Kidney (tissue), 14 donors: ENCODE results near the gene RPS19. TPM values are rescaled to one million over a fixed set of nuclear protein-coding genes. Genes with fewer than 3 reads are reported as not detected.

ENCODE experiments used
- DNase-seq, 5 donors: peaks; one replicate each; pipeline ENCODE4 v3.0.0-alpha.2; 2013 to 2020
- FAIRE-seq: peaks from 2 replicates; lab custom pipeline; 2012; peaks lifted over from hg19 to GRCh38; lab: Jason Lieb, UNC
- H3K27ac ChIP-seq, 2 donors: one replicate each; pipeline ENCODE4 v1.7.0; 2013; ENCODE audit warnings: low read depth in 2 of 2, low read length in 2 of 2, inconsistent platforms in 1 of 2
- H3K27me3 ChIP-seq: one replicate; pipeline ENCODE4 v1.7.1; 2013; ENCODE audit warnings: low read length, inconsistent platforms; ENCODE audit not compliant: control insufficient read depth, insufficient read depth
- H3K36me3 ChIP-seq, 3 donors: one replicate each; pipeline versions ENCODE4 v1.7.0 to v1.7.1; 2013; ENCODE audit warnings: low read length in 3 of 3, control low read depth in 1 of 3, inconsistent platforms in 1 of 3; ENCODE audit not compliant: insufficient read depth in 3 of 3, control insufficient read depth in 2 of 3
- H3K4me1 ChIP-seq, 3 donors: one replicate each; pipeline versions ENCODE4 v1.7.0 to v1.7.1; 2013; ENCODE audit warnings: low read length in 3 of 3, inconsistent platforms in 1 of 3, low read depth in 1 of 3; ENCODE audit not compliant: control insufficient read depth in 2 of 3, insufficient read depth in 2 of 3
- H3K4me3 ChIP-seq, 3 donors: one replicate each; pipeline versions ENCODE4 v1.7.0 to v1.8.1; 2013; ENCODE audit warnings: low read length in 3 of 3, control low read depth in 1 of 3, inconsistent platforms in 1 of 3
- H3K9ac ChIP-seq, 3 donors: one replicate each; pipeline versions ENCODE4 v1.7.0 to v1.7.1; 2013; ENCODE audit warnings: low read length in 3 of 3, control low read depth in 1 of 3, inconsistent platforms in 1 of 3
- H3K9me3 ChIP-seq, 3 donors: one replicate each; pipeline versions ENCODE4 v1.7.0 to v1.7.1; 2013; ENCODE audit warnings: low read length in 3 of 3, control low read depth in 1 of 3, inconsistent platforms in 1 of 3; ENCODE audit not compliant: control insufficient read depth in 2 of 3, insufficient read depth in 1 of 3
- intact Hi-C: fragments of 100-400 bp; cut with DNase I; formaldehyde crosslinking; loops from one replicate; pipeline ENCODE4 v1.11.1; 2022
- polyA plus RNA-seq: library from polyadenylated mRNA; stranded (reverse); fragments of 350-450 nt; fragmentation: Illumina TruSeq; extraction: RNeasy Lipid Tissue Mini Kit (QIAGEN cat#74804); gene quantifications from one replicate; pipeline ENCODE4 v1.2.3, GENCODE V29; 2014; ENCODE audit warnings: low read depth, low replicate concordance; ENCODE audit not compliant: insufficient read depth
- total RNA-seq: library from RNA; stranded (reverse); fragmentation: NEBNext Ultra II Directional; extraction: Animal tissue kit (Norgen Biotek cat#: 25700); gene quantifications from one replicate; pipeline ENCODE4 v1.2.1, GENCODE V29; 2021
- TF ChIP-seq, protein P1 (sequence below): IDR thresholded peaks from 3 replicates; pipeline ENCODE4 v1.5.1; 2012; ENCODE audit warnings: mild to moderate bottlenecking, moderate library complexity, borderline replicate concordance; ENCODE audit not compliant: insufficient read depth; ENCODE audit errors: extremely low read depth
- donor health status: control.
- donor health status: control.
- donor health status: control.
- donor health status: control.
- donor health status: control.
- donor health status: DM: yes; HTN: yes; CAD: no.
- donor health status: Normal renal cell carcinoma (clear cell type).

The RPS19 gene
- total and polyA plus RNA-seq, 2 donors from 2014 or later = 1,433 to 2,116 TPM

DNA sequence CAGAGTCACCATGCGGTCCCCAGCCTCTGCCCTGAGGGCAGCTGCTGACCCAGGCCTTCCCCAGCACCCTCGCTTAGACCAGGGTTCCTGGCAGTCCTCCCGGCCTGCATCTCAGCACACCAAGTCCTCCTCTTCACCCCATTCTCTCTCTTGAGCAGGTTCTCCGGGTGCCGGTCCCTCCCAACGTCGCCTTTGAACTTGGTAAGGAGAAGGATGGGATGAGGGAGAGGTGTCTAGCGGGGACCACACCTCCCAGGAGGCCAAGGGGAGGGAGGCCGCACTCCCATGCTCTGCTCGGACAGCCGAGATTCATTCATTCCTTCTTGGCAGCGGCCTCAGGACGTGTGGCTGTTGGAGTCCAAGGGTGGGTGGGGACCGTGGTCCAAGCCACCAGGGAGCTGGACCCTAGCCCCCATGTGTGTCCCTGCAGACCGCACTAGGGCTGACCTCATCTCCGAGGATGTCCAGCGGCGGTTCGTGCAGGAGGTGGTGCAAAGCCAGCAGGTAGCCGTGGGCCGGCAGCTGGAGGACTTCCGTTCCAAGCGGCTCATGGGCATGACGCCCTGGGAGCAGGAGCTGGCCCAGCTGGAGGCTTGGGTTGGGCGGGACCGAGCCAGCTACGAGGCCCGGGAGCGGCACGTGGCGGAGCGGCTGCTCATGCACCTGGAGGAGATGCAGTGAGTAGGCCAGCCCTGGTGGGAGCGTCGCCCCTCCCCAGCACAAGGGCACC lies 32.3 kb downstream of the RPS19 start:
- Histone ChIP-seq H3K27me3 (no peaks in the 10 kb centered on the region), H3K27ac (no peak overlapping the region), H3K9ac (no peak overlapping the region), H3K36me3 (peaks cover 0 to 29% (median 13%) of the 10 kb centered on the region in 3 donors), H3K4me1 (peaks cover 0 to 1% (median 0%) of the 10 kb centered on the region in 3 donors), H3K9me3 (no peaks in the 10 kb centered on the region), H3K4me3 (no peak overlapping the region)
- TF ChIP-seq, protein P1, sequence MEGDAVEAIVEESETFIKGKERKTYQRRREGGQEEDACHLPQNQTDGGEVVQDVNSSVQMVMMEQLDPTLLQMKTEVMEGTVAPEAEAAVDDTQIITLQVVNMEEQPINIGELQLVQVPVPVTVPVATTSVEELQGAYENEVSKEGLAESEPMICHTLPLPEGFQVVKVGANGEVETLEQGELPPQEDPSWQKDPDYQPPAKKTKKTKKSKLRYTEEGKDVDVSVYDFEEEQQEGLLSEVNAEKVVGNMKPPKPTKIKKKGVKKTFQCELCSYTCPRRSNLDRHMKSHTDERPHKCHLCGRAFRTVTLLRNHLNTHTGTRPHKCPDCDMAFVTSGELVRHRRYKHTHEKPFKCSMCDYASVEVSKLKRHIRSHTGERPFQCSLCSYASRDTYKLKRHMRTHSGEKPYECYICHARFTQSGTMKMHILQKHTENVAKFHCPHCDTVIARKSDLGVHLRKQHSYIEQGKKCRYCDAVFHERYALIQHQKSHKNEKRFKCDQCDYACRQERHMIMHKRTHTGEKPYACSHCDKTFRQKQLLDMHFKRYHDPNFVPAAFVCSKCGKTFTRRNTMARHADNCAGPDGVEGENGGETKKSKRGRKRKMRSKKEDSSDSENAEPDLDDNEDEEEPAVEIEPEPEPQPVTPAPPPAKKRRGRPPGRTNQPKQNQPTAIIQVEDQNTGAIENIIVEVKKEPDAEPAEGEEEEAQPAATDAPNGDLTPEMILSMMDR = no peak
- intact Hi-C loops = no loop called here
- DNase-seq (no peak), FAIRE-seq (no peak)

DNA sequence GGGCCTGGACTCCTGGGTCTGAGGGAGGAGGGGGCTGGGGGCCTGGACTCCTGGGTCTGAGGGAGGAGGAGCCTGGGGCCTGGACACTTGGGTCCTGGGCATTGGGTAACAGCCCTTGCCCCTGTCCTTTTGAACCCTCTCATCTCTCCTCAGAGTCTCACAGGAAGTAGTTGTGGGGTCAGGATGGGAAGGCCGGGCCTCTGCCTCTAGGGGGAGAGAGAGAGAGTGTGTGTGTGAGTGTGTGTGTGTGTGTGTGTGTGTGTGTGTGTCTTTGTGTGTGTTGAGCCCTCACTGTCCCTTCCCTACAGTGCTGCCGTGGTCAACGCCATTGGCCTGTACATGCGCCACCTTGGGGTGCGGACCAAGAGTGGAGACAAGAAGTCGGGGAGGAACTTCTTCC lies 33.8 kb downstream of the RPS19 start:
- H3K9me3 ChIP-seq = no peaks in the 10 kb centered on the region
- no peak overlapping the region for H3K4me3 ChIP-seq
- intact Hi-C loops = no loop called here
- H3K4me1 ChIP-seq = no peaks in the 10 kb centered on the region
- no peak overlapping the region for H3K9ac ChIP-seq
- H3K27me3 ChIP-seq = no peaks in the 10 kb centered on the region
- no peak overlapping the region for H3K27ac ChIP-seq
- TF ChIP-seq, protein P1 = no peak
- H3K36me3 ChIP-seq = peaks cover 0 to 29% (median 18%) of the 10 kb centered on the region in 3 donors
- peak in 1 of 5 donors; percentile 42 for DNase-seq
- no peak for FAIRE-seq

DNA sequence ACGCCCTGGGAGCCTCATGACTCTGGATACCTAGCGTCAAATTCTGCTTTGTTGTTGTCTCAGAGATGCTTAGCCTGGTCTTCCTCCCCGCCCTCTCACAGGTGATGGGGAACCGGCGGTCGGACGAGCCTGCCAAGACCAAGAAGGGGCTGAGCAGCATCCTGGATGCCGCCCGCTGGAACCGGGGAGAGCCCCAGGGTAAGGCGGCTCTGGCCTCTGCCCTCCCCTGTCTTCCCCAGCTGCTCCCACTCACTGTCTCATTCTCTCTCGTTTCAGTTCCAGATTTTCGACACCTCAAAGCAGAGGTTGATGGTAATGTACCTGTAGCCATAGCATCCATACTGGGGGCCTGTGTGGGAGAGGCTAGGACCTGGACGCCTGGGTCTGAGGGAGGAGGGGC lies 34.3 kb downstream of the RPS19 start:
- peaks cover 0 to 29% (median 18%) of the 10 kb centered on the region in 3 donors for H3K36me3 ChIP-seq

More for the DNA sequence above, 34.3 kb downstream of the RPS19 start:
- Histone ChIP-seq H3K4me1 (no peaks in the 10 kb centered on the region), H3K9ac (no peak overlapping the region), H3K27ac (no peak overlapping the region), H3K4me3 (no peak overlapping the region), H3K27me3 (no peaks in the 10 kb centered on the region), H3K9me3 (no peaks in the 10 kb centered on the region)
- DNase-seq (no peak), FAIRE-seq (no peak)
- intact Hi-C loops = no loop called here
- TF ChIP-seq, protein P1 = no peak
